Measurements from ENCODE around the gene VCAM1.

VCAM1 gene

GRCh38 chr1:100750005-100750885 lies 30.7 kb downstream of the VCAM1 start:
- TF ChIP-seq REST (IDR thresholded peaks at IDR 0.05; ENCODE audit: low read depth), result no peak
- TF ChIP-seq RAD21 (IDR thresholded peaks at IDR 0.05; ENCODE audit: low read depth), result peak; percentile 21; the same call in 1 of the 2 replicates

GRCh38 chr1:100752791-100753190 lies 33.2 kb downstream of the VCAM1 start:
- no peak for TF ChIP-seq TAF1 (IDR thresholded peaks at IDR 0.05; ENCODE audit: low read depth)
- TF ChIP-seq CEBPB (IDR thresholded peaks at IDR 0.05), result no peak

GRCh38 chr1:100757946-100758345 lies 38.4 kb downstream of the VCAM1 start:
- TF ChIP-seq CEBPB (IDR thresholded peaks at IDR 0.05), result no peak
- TF ChIP-seq YY1 (IDR thresholded peaks at IDR 0.05; ENCODE audit: low read depth), result no peak
- no peak for TF ChIP-seq ZBTB7A (IDR thresholded peaks at IDR 0.05; ENCODE audit: low read depth)
- TF ChIP-seq TAF1 (IDR thresholded peaks at IDR 0.05; ENCODE audit: low read depth), result no peak
- TF ChIP-seq TEAD4 (IDR thresholded peaks at IDR 0.05), result no peak
- no peak for TF ChIP-seq EP300 (IDR thresholded peaks at IDR 0.05; ENCODE audit: borderline replicate concordance)
- TF ChIP-seq EGR1 (IDR thresholded peaks at IDR 0.05), result no peak
- no peak for TF ChIP-seq REST (IDR thresholded peaks at IDR 0.05; ENCODE audit: low read depth)
- no peak for TF ChIP-seq FOXM1 (IDR thresholded peaks at IDR 0.05; ENCODE audit: borderline replicate concordance, low read depth)
- TF ChIP-seq NFIC (IDR thresholded peaks at IDR 0.05), result no peak
- no peak for TF ChIP-seq RAD21 (IDR thresholded peaks at IDR 0.05; ENCODE audit: low read depth)
- TF ChIP-seq USF1 (IDR thresholded peaks at IDR 0.05), result no peak
- no peak for TF ChIP-seq CREB1 (IDR thresholded peaks at IDR 0.05; ENCODE audit: low read depth)
- TF ChIP-seq MAX (IDR thresholded peaks at IDR 0.05), result no peak
- no peak for TF ChIP-seq TCF12 (IDR thresholded peaks at IDR 0.05; ENCODE audit: low read depth)

GRCh38 chr1:100759188-100759587 lies 39.6 kb downstream of the VCAM1 start:
- TF ChIP-seq ZBTB7A (IDR thresholded peaks at IDR 0.05; ENCODE audit: low read depth), result no peak
- TF ChIP-seq YY1 (IDR thresholded peaks at IDR 0.05; ENCODE audit: low read depth), result no peak
- no peak for TF ChIP-seq CREB1 (IDR thresholded peaks at IDR 0.05; ENCODE audit: low read depth)
- TF ChIP-seq FOXM1 (IDR thresholded peaks at IDR 0.05; ENCODE audit: borderline replicate concordance, low read depth), result no peak
- TF ChIP-seq MAX (IDR thresholded peaks at IDR 0.05), result no peak
- no peak for TF ChIP-seq TCF12 (IDR thresholded peaks at IDR 0.05; ENCODE audit: low read depth)
- no peak for TF ChIP-seq NFIC (IDR thresholded peaks at IDR 0.05)
- TF ChIP-seq TAF1 (IDR thresholded peaks at IDR 0.05; ENCODE audit: low read depth), result no peak
- TF ChIP-seq EP300 (IDR thresholded peaks at IDR 0.05; ENCODE audit: borderline replicate concordance), result no peak
- TF ChIP-seq RAD21 (IDR thresholded peaks at IDR 0.05; ENCODE audit: low read depth), result no peak
- TF ChIP-seq REST (IDR thresholded peaks at IDR 0.05; ENCODE audit: low read depth), result no peak
- TF ChIP-seq USF1 (IDR thresholded peaks at IDR 0.05), result no peak
- no peak for TF ChIP-seq EGR1 (IDR thresholded peaks at IDR 0.05)
- TF ChIP-seq TEAD4 (IDR thresholded peaks at IDR 0.05), result no peak
- no peak for TF ChIP-seq CEBPB (IDR thresholded peaks at IDR 0.05)

Data from Ishikawa (cell line).